Stimulated activated CD8-positive, alpha-beta memory T cell treated with anti-CD3 and anti-CD28 coated beads, Interleukin-12 subunit alpha, Interleukin-12 subunit beta, amount 100 ng/mL, for 24 hours (primary cell): Measurements from ENCODE around the gene ZNF697.
"Not testable (repeated sequence)": the region's sequence is repeated elsewhere in the genome, so short reads cannot be mapped to it uniquely, and the experiment has no call there.

Source experiments
- DNase-seq: peaks from one replicate; pipeline ENCODE4 v3.0.0-alpha.2; 2020; ENCODE audit errors: extremely low read depth

The ZNF697 gene

DNA sequence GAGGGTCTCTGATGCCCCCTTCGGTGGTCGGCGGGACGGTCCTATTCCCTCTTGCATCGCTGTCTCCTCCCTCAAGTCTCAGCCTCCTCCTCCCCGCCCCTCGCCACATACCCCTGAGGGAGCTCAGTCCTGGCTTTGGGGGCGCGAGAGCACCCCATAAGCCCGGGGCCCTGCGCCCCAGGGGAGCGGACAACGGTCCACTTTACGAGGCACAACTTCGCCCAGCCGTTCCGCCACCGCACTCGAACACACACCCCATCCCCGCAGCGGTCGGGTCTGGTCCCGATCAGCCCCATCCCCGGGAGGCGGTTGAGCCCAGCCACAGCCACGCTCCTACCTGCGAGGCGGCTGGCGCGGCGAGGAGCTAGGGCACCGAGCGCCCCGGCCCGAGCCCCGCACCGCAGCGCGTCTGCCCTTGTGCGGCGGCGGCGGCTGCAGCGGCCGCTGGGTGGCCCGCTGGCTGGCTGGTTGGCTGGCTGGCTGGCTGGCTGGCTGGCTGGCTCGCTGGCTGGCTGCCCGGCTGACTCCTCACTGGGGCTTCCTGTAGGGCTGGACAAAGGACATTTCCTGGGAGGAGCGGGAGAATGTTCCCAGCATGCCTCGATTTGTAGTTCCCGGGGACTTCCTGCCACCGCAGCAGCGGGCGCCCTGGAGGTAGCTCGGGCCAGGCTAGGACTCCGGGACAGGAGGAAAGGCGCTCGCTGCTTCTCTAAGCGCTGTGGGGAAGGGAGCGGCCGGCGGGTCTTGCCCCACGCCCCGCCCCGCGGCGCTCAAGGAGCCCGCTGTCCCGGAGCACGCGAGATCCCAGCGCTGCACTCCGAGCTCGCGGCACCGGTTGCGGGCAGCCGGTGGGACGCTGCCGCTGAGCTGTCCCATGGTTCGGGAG lies at the start of gene ZNF697:
TSS of gene ZNF697 (minus strand) at position 533 of the 886 bp plus-strand sequence. CDS start 22,166 bp downstream, outside the sequence.
- DNase-seq: peak; percentile 24

DNA sequence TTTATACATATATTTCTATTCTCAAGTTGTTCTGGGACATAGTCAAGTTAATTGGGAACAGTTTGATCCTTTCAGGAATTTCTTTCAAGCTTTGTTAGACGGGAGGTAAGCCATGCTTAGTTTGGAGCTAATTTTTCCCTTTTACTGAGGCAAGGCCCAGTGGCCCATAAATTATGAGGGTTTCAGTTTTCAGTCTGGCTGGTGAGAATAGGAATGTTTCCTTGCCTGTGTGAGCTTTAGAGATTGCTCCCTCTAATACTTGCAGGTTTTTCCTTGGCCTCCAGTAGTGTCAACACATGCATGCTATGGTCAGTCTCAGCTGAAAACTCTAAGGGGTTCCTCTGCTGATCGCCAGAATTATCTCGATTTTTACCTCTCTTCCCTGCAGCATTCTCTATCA lies 49.5 kb upstream of the ZNF697 start:
- DNase-seq: no peak

DNA sequence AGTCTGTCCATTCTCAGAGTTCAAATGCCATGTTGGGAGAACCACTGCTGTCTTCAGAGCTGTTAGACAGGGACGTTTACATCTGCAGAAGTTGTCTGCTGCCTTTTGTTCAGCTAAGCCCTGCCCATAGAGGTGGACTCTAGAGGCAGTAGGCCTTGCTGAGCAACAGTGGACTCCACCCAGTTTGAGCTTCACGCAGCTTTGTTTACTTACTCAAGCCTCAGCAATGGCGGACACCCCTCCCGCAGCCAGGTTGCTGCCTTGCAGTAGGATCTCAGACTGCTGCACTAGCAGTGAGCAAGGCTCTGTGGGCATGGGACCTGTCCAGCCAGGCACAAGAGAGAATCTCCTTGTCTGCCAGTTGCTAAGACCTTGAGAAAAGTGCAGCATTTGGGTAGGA lies 48.8 kb upstream of the ZNF697 start:
- not testable (repeated sequence) for DNase-seq

DNA sequence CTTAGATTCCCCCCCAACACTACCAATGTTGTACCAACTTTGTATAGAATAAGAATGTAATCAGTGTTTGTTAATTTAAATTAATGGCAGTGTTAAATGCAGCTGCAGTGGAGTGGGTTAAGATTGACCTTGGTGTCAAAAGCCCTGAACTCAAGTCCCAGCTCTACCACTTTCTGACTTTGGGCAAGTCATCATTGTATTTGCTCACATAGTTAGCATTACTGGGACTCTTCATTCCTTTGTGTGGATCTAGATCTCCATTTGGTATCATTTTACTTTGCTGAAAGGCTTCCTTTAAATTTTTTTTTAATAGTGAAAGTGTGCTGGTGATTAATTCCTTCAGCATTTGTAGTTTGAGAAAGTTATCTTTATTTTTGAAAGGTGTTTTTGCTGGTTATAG lies 41.4 kb upstream of the ZNF697 start:
- DNase-seq: no peak

DNA sequence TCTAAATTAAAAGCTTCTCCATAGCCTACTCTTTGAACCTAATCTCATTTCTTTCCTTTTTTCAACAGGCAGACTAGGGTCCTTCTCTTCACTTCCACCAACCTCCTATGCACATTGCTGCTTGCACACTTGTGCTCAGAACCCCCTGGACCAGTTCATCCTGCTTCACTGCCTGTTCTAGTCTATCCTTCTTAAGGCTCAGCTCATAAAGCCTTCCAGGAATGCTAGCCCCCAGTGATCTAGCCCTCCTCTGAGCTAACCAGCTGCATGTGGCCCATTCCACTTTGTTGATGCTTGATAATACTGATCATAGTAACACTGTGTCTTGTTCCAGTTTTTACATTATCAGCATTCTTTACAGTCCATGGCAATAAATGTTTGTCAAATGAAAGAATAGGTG lies 40.7 kb upstream of the ZNF697 start:
- no peak for DNase-seq

DNA sequence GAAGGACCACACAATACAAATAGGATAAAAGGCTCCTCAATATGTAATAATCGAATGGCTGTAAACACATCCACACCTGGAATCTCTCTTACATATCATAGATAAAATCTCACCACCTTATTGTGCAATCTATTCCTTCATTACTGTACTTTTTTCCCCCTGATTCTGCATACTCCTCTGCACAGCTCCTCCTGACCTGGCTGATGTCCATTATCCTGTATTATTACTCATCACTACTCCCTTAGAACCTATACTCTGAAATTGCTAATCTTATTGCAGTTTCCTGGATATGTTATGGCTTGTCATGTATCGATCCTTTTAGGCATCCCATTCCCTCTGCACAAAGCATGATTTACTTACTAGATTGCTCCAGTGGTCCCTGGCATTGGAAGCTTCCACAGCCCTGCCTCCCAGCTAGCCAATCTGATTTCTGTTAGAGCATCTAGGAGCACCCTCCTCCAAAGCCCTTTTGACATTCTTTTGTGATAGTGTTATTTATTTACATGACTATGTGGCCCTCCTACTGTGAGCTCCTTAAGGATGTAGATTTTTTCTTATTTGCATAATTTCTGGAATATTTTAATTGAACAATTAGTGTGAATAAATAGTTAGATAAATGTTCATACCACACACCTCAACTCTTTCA lies 39.5 kb upstream of the ZNF697 start:
- DNase-seq: no peak

DNA sequence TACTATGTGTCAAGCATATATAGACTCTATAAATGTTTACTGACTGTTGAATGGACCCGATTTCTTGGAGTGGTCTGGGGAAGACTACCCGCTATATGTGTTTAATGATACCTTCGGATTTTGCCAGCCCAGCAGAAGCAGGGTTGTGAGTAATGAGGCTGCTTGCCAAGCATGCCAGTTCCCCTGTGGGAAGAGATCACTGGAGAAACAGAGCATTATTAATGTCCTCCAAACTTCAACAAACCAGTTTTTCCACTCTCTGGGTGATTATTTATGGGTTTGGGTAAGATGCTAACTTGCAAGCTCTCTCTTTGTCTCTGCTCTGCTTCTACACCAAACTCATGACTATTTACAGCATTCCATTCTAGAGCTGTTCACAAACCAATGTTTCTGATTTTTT lies 38.6 kb upstream of the ZNF697 start:
- no peak for DNase-seq

DNA sequence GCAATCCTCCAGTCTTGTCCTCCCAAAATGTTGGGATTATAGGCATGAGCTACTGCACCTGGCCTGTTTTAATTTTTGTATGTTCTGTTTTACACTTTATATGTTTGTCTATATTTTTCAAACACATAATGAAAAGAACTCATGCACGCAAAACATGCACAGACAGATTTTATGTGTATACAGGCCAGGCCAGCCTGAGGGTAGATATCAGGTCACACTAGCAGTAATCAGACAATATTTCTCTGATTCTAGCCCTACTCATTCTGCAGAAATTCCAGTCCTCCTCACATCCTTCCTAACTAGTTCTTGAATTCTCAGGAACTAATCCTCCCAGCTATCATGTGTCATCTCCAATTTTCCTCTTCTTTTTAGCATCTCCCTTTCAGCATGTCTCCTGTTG lies 35.8 kb upstream of the ZNF697 start:
- DNase-seq: no peak

DNA sequence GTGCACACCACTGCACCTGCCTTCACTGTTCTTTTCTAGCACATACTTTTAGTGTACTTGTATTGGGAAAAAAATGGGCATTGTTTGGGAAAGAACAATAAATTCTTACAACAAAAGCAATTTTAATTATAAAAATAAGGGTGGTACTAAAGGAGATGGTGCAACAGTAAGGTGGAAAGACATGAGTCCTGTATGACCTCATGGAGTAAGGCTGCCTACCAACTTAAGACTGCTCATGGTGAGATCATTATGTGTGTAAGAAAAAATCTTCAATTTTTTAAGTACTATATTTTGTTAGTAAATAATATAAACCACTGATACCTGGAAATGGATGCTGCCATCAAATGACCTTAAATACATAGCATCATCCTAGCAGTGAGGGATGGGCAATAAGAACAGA lies 34.1 kb upstream of the ZNF697 start:
- no peak for DNase-seq

DNA sequence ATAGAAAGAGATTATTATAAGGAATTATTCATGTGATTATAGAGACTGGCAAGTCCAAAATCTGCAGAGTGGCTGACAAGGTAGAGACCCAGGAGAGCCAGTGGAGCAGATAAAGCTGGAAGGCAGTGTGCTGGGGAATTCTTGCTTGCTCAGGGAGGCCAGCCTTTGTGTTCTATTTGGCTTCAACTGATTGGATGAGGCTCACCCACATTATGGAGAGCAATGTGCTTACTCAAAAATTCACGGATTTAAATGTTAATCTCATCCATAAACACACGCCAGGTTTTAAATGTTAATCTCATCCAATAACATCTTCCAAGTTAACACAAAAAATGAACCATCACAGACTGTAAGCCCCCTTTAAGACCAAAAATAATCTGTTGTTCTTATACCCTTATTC lies 33.5 kb upstream of the ZNF697 start:
- no peak for DNase-seq

DNA sequence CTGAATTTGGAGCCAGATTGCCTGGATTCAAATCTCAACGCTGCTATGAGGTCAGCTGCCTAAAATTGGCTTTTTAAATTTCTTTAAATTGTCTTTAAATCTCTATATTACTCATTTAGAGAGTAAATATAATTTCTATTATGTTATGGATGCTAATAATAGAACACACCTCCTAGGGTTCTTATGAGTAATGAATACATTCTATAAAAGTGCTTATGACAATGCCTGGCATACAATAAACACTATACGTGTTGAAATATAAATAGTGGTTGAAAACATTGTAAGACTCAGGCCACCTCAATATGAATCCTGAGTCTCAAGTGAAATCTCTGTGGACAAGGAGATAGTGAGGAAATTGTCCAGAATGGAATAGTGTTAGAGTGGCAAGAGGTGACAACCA lies 32.7 kb upstream of the ZNF697 start:
- DNase-seq: no peak

DNA sequence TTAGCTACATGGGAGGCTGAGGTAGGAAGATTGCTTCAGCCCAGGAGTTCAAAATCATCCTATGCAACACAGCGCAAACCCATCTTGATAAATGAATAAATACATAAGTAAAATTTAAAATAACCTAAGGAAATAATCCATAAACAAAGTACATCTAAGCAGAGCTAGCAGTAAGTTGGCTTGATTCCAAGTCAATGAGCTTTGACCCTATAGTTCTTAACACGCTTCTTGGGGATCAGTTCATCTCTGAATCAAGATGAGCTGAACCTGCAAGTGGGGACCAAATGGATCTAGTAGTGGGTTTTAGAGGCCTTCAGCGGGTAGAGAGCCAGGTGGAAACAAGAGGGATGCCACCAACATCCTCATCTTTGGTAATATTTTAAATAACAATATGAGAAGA lies 32.1 kb upstream of the ZNF697 start:
- no peak for DNase-seq

DNA sequence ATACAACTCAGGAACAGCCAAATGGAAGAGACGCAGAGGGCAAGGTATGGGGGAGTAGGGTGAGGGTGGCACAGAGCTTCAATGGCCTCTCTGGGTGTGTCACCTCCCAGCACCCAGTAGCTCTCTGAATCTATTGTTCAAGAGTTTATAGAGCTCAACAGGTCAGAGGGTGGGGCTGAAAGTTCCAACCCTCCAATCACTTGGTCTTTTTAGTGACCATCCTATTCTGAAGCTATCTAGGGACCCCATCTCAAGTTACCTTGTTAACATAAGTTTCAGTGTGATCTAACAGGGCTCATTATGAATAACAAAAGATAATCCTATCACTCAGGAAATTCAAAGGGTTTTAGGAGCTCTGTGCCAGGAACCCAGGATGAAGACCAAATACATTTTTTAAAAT lies 31.2 kb upstream of the ZNF697 start:
- DNase-seq: no peak

DNA sequence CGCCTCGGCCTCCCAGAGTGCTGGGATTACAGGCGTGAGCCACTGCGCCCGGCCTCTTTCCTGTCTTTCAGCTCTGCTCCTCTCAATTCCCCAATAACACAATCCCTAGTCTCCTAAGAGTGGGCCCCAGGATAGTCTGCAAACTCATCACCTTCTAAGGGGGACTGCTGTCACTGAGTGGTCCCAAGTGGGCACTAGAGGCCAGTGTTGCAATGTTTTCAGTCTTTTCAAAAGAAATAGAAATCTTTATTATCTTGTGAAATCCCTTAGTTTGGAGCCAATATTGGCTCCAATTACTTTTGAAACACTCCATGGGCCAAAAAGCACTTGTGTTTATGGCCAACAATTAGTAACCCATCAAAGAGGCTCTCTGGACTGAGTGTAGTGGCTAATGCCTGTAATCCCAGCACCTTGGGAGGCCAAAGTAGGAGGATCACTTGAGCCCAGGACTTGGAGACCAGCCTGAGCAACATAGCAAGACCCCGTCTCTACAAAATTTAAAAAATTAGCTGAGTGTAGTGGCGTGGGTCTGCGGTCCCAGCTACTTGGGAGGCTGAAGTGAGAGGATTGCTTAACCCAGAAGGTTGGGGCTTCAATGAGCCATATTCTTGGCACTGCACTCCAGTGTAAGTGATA lies 28.6 kb upstream of the ZNF697 start:
- no peak for DNase-seq

DNA sequence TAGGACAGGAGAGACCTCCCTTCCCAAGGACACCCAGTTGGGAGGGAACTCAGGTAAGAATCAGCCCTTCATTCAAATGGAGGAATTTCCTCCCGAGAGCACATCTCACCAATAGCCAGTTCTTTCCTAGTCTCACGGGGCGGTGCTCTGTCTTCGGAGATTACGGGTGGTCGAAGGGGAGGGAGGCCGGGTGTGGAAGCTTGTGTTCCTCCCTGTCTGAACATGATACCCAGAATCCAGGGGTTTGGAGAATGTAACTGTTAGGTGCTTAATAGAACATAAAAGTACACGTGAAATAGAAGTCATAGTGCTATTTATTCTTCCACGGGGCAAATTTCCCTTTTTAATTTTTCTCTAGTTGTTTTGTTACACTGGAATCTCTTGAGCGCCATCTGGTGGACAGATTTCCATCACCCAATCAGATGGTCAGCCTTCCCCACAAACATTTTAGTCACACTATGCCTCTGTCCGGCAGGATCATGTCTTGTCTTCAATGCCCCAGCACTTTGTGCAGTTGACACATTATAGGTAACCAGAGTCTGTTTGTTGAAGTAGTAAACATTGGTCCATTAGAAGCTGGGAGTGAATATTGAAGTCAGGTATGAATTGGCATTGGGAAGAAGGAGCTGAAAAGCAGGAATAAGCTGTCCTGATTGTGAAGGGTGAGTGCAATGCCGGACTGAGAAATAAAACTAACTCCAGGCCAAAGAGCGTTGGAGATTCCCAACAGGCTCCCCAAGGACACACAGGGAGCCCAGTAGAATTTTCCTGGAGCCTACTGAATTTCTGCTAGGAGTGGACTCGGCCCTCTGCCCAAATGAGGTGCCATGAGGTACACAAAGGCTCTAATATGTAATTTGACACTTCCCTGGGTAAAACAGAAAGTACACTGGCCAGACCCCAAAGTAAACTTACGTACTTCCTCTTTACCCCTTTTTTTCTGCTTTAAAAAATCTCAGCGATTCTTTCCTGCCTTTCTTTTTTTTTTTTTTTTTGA lies 27.6 kb upstream of the ZNF697 start:
- peak; percentile 17 for DNase-seq

DNA sequence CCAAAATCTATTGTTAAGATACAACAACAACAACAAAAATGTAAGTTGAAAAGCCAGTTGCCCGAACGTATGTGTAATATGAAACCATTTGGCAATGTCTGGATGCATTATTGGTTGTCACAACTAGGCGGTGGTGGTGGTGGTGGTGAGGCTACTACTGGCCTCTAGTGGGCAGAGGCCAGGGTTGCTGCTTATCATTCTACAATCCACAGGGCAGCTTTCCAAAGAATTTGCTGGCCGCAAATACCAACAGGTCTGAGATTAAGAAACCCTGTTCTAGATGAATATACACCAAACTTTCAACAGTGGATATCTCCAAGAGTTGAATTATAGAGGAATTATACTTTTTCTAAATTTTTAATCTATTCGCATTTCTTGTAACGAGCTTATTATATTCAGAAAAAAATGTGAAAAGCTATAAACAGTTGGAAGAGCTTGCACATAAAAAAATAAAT lies 26.8 kb upstream of the ZNF697 start:
- DNase-seq: no peak

DNA sequence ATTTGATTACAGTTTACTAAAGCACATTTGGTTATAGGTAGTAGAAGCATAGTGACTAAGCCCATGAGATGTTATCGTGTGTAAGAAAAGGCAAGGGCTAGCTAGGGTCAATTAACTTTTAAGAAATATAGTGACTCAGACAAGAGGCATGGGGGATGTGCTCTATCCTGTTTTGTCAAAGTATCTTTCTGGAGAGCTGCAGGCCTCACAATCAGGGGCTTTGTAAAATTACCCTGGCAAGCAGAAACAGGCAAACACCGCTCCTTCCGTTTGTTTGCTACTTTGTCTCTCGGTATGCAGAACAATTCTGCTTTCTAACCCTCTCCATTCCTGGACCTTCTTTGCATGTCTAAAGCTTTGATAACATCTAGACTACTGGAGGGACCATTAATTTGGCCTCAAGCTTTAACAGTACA lies 26.1 kb upstream of the ZNF697 start:
- no peak for DNase-seq

DNA sequence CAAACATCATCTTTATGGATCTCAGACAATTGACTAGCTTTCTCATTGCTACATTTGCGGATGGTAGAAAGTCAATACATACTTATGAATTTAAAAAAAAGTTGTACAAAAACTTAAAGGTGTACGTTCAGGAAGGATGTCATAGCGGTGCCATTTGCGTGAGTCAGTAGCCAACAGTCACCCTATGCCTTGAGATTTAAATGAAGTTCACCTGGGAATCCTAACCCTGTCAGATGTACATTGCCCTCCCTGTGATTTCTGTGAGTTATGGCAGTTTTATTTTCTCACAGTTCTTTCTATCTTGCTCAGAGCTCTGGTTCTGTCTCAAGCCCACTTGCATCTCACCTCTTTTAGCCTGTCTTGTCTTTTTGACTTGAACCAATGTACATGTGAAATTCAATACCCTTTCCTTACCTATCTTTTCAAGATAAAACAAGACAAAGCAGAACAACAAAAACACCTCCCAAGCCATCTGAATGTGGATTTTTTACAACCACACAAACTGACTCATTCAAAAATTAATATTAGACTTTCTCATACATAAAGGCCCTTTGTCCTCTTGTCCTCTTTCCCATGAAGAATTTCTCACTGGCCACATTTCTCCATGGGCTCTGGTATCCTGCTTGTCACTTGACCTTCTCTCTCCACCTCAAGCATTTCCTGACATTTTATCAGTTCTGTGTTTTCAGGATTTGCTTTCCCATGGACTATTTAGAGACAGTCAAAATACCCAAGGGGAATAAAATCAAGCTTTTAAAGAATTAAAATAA lies 25.3 kb upstream of the ZNF697 start:
- no peak for DNase-seq

DNA sequence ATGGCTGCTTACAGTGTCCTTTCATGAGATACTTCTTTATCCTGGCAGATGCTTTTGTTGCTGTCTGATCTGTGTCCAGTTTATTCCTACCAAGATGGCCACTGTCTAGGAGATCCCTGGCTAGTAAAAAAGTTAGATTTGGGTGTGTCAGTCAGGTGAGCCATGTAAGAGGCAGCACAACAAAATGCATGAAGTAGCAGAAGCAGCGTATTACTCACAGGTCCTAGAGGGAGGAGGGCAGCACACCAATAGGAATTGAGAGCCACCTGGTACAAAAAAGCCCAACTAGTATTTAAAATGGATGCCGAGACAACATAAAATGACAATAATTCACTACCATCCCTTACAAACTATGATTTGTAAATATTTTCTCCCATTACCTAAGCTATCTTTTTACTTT lies 22.8 kb upstream of the ZNF697 start:
- no peak for DNase-seq

DNA sequence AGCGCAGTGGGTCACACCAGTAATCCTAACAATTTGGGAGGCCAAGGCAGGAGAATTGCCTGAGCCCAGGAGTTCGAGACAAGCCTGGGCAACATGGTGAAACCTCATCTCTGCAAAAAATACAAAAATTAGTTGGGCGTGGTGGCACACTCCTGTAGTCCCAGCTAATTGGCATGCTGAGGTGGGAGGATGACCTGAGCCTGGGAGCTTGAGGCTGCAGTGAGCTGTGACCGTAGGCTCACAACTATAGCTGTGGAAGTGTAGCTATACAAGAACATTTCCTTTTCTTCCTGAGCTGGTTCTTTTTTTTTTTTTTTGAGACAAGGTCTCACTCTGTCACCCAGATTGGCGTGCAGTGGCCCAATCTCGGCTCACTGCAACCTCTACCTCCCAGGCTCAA lies 19.1 kb upstream of the ZNF697 start:
- DNase-seq: no peak

DNA sequence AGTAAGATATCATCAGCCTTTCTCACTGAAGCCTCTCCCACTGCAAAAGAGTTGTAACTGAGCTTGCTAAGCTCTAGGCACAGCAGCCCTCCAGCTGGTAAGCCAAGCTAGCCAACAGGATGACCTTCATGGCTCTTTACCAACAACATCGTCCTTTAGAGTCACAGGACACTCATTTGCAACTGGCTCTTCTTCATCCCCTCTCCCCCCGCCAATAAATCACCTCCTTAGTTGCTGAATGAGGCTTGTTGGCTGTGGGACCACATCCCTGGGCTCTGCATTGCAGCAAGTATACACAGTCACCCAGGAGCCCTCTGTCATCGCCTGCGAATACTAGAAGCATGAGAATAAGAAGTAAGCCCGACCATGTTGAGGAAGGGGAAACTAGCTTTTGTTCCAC lies 16.0 kb upstream of the ZNF697 start:
- DNase-seq: no peak
